NCI-H345 treated with DMSO at 0.1 percent for 48 hours (cell line): ENCODE results near the gene CSNK1A1.
"Not testable (repeated sequence)": the region's sequence is repeated elsewhere in the genome, so short reads cannot be mapped to it uniquely, and the experiment has no call there.

ENCODE experiments used
- DNase-seq: peaks from one replicate; lab custom pipeline; 2025; ENCODE audit not compliant: unreplicated experiment; lab: John Stamatoyannopoulos, UW

CSNK1A1 gene

GRCh38 chr5:149492781-149493180 is 58.5 kb downstream of the CSNK1A1 start:
- DNase-seq: no peak

- no peak for DNase-seq
Measured at GRCh38 chr5:149490599-149491485, 60.4 kb downstream of the CSNK1A1 start.

- no peak for DNase-seq
Measured at GRCh38 chr5:149489605-149490037, 61.6 kb downstream of the CSNK1A1 start.

GRCh38 chr5:149488645-149489306 is 62.5 kb downstream of the CSNK1A1 start:
- no peak for DNase-seq

DNA sequence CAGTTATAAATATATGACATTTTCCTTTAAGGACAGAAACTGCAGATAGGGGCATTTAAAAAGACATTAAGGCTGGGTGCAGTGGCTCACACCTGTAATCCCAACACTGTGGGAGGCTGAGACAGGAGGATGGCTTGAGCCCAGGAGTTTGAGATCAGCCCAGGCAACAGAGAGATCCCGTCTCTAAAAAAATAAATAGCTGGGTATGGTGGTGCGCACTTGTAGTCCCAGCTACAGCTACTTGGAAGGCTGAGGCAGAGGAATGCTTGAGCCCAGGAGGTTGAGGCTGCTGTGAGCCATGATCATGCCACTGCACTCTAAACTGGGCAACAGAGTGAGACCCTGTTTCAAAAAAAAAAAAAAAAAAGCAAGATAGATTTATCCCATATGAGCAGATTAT is 63.6 kb downstream of the CSNK1A1 start:
- no peak for DNase-seq

GRCh38 chr5:149486726-149487635 is 64.3 kb downstream of the CSNK1A1 start:
- no peak for DNase-seq

DNA sequence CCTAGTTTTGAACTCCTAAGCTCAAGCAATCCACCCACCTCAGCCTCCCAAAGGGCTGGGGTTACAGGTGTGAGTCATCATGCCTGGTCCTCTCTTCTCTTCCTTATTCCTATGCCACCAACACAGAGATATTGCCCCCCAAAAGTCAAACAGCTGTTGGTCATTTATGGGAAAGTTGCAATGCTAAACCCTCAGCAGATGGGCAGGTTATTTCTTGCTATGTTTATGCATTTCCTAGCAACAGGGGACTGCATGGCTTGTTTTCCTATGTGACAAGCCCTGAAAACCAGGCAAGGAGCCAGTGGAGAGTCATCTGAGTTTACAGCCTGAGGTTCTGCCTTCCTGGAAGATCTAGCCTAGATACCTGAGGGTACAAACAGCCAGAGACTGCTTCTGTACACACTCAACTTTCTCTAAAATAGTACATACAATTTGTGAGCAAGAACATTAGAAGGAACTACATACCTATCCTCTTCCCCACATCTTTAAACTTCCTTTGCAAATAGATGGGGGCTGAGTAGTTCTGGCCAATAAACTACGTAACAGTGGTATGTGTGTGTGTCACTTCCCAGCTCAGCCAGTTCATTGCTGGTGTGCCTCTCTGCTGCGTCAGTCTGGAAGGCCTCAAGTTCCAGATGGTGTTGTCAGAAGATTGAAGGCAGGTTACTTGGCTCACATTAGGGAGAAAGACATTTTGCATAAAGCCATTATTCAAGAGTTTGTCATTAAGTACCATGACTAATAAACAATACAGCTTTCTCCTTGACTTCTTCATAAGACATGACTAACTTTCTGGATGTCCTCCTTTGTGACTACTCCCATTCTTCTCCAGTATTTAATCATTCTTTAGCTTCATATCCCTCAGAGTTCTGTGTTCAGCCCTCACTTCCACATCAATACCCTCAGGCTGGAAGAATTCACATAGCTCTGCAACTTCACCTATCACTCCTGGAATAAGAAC is 65.3 kb downstream of the CSNK1A1 start:
- DNase-seq: no peak

- no peak for DNase-seq
Measured at GRCh38 chr5:149481485-149481884, 69.8 kb downstream of the CSNK1A1 start.

- no peak for DNase-seq
Measured at GRCh38 chr5:149478761-149479160, 72.5 kb downstream of the CSNK1A1 start.

- no peak for DNase-seq
Measured at GRCh38 chr5:149475777-149476176, 75.5 kb downstream of the CSNK1A1 start.

GRCh38 chr5:149474198-149474597 is 77.0 kb downstream of the CSNK1A1 start:
- no peak for DNase-seq

- DNase-seq: no peak
Measured at GRCh38 chr5:149473441-149473840, 77.8 kb downstream of the CSNK1A1 start.

- DNase-seq: no peak
Measured at GRCh38 chr5:149472399-149472798, 78.8 kb downstream of the CSNK1A1 start.

DNA sequence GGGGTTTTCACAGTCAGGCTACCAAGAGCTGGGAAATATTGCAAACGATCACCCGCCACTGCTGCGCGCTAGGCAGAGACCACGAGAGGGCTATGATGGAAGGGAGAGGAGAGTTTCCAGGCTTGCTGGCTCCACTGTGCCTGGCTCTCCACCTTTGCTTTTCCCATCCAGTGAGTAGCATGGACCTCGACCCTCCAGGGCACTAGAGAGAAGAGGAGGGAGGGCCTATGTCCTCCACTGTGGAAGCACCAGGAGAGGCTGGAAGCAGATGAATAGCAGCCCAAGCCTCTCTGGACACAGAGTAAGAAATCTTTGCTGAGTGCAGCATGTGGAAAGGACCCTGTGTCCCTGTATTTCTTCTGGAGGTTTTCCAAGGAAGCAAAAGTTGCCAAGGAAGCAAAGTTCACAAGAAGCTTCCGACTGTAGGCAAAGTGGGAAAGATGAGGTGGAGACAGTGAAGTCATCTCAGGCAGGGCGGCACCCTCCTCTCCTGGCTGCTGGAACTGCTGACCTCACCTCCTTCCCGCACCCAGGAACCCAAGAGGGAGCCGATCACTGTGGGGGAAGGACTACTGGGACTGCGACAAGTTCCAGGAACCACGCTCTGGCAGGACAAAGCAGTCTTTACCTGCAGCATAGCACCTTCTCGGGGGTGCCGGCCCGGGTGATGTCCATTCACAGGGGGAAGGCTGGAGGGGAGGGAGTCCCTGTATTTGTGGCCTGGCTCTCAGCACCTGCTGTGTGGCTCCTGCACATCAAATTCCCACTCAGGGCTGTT is 79.6 kb downstream of the CSNK1A1 start:
- DNase-seq: no peak

DNA sequence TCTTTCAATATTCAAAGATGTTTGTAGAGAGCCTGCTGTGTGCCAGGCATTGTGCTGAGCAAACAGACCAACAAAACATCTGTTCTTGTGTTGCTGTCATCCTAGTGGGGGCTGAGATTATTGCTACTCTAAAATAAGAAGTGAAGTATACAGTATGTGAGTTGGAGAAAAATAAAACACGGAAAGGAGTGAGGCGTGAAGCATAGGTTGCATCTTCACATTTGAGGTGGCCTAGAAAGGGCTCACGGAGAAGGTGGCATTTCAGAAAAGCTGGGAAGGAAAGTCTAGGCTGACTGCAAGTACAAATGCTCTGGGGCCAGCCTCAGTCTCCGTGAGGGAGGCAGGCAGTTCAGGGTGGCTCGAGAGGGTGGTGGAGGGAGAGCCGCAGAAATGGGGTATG is 80.3 kb downstream of the CSNK1A1 start:
- peak; percentile 56 for DNase-seq

DNA sequence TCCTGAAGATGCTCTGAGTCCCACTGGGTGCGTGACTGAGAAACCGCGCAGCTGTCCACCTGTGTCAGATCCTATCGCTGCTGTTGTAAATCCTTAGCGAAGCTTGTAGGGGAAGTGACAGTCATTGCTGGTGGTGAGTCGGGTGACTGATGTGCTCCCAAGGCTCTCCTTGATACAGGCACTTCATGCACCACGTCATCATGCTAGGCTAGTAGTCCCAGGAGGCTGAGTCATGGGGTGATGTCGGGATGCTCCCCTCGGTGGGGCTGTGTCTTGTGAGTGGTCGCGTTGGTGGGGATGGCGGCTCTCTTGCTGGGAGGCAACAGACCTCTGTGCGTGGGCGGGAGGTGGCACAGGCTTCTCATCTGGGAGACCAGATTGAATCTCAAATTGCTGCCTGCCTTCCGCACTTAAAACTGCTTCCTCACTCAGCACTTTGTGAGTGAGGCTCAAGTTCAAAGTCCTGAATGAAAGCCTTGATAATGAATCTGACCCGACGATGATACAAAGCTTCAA is 84.7 kb downstream of the CSNK1A1 start:
- DNase-seq: no peak

DNA sequence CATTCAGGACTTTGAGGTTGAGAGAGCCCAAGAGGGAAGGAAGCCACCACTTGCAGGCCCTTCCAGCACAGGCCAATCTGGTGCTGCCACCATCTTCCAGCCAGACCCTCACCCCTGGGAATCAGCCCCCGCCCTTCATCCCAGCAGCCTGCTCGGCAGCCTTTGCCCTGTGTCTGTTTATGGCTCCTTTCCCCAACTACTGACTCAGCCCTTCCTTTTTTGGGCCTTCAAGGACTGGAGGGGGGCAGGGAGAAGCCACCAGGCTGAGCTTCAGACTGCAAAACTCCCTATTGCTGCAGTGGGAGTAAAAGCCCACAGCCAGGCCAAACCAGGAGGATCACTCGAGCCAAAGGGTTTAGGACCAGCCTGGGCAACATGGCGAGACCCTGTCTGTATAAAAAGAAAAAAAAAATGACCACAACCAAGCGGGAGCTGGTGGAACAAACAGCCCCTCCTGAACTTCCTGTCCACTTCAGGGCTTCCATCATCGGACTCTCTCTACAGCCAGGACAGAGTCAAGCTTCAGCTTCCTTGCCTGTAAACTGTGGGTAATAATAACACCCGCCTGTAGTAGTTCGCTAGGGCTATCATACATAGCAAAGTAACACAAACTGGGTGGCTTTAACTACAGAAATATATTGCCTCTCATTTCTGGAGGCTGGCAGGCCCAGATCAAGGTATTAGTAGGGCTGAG is 86.3 kb downstream of the CSNK1A1 start:
- no peak for DNase-seq

DNA sequence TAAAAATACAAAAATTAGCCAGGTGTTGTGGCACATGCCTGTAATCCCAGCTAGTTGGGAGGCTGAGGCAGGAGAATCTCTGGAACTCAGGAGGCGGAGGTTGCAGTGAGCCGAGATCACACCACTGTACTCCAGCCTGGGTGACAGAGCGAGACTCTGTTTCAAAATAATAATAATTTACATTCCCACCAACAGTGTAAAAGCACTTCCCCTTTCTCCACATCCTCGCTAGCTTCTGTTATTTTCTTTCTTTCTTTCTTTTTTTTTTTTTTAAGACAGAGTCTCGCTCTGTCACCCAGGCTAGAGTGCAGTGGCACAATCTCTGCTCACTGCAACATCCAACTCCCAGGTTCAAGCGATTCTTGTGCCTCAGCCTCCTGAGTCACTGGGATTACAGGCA is 89.3 kb downstream of the CSNK1A1 start:
- DNase-seq: not testable (repeated sequence)

DNA sequence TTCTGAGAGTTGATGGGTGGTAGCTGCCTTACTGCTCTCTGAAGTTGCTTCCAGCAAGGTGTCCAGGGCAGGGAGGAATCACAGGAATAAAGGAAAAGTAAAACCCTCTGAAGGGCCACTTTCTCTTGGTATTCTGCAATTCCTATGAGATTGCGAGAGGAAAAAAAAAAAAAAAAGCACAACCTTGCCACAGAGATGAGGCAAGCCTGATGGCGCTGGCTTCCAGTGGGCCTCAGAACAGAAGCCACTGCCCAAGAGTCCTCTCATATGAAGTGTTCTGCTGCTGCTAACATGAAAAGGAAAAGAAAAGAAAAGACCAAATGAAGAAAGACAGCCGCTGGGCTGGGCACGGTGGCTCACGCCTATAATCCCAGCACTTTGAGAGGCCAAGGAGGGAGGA is 91.3 kb downstream of the CSNK1A1 start:
- no peak for DNase-seq
